Tibial artery (tissue), 4 donors: ENCODE results near the gene GALNT17.

Experiments used
- DNase-seq, 2 donors: peaks; one replicate each; pipeline ENCODE4 v3.0.0-alpha.2; 2019
- H3K27ac ChIP-seq, 2 donors: fragments of 200-600 bp; sonication (generic) in 1 of 2; 1 replicate in 1 of 2; 2 replicates in 1 of 2; pipeline ENCODE4 v1.5.1; 2018 to 2019; ENCODE audit warnings: mild to moderate bottlenecking in 1 of 2
- H3K27me3 ChIP-seq, 2 donors: fragments of 200-600 bp; sonication (generic) in 1 of 2; one replicate each; pipeline versions ENCODE4 v1.5.1 to v1.6.0; 2016 to 2019
- H3K36me3 ChIP-seq, 3 donors: fragments of 200-600 bp; sonication (generic) in 2 of 3; one replicate each; pipeline ENCODE4 v1.5.1; 2016 to 2019; ENCODE audit warnings: mild to moderate bottlenecking in 2 of 3
- H3K4me1 ChIP-seq, 4 donors: fragments of 200-600 bp; sonication (generic) in 2 of 4; 1 replicate in 3 of 4; 2 replicates in 1 of 4; pipeline ENCODE4 v1.5.1; 2016 to 2019
- H3K4me3 ChIP-seq, 2 donors: fragments of 200-600 bp; sonication (generic) in 1 of 2; 1 replicate in 1 of 2; 2 replicates in 1 of 2; pipeline ENCODE4 v1.5.1; 2018 to 2019; ENCODE audit warnings: mild to moderate bottlenecking in 2 of 2
- H3K9me3 ChIP-seq, 3 donors: fragments of 200-600 bp; sonication (generic) in 1 of 3; one replicate each; pipeline ENCODE4 v1.5.1; 2016 to 2019
- CTCF ChIP-seq, 2 experiments: fragments of 200-600 bp in 1 of 2; fragments of 450-650 bp in 1 of 2; IDR thresholded peaks; one replicate each; pipeline ENCODE4 v1.5.1; 2017 to 2019; ENCODE audit warnings: antibody characterized with exemption in 2 of 2, mild to moderate bottlenecking in 1 of 2, moderate library complexity in 1 of 2
- intact Hi-C: fragments of 100-400 bp; cut with DNase I; formaldehyde crosslinking; loops from one replicate; pipeline ENCODE4 v1.15.0; 2023; ENCODE audit warnings: low total_unique reads

Gene GALNT17

GRCh38 chr7:71343892-71344291 is 211.9 kb downstream of the GALNT17 start:
- Histone ChIP-seq H3K4me3 (no peak overlapping the region), H3K36me3 (no peaks in the 10 kb centered on the region), H3K27ac (peak overlapping the region in 1 of 2 donors; percentile 33), H3K9me3 (peaks cover 0 to 6% (median 6%) of the 10 kb centered on the region in 3 donors), H3K4me1 (peaks cover 0 to 12% (median 2%) of the 10 kb centered on the region in 4 donors), H3K27me3 (no peaks in the 10 kb centered on the region)
- TF ChIP-seq CTCF (IDR thresholded peaks at IDR 0.05), result no peak
- DNase-seq, result no peak
- intact Hi-C loops, result no loop called here

DNA sequence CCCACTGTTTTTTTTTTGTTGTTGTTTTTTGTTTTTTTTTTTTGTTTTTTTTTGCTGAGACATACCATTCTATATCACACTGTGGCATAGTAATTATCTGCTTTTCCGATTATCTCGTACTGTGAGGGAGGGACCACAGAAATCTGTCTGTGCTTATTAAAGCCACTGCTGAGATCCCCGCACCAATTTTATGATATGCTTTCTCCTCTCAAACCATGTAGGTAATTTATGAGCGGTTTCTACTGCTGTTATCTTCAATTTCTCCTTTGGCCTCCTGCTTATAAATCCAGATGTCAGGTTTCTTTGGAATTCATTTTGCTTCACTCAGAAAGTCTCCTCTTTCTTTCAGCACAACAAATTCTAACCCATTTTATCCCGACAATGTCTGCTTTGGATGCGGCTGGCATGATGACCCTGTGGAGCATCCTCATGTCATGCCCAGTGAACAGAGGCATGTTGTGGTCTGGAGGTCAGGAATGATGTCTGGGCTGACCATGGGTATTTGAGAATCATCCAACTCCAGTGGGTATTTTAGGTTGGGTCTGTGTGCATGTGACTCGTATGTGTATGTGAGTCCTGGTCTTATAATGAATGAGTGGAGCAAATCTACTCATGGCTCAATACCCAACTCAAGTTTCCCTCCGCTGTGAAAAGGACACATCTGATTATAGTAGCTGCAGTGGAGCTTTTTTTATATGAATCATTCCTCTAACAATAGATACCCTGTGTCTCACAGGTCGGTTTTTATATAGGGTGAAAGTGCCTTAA is 213.4 kb downstream of the GALNT17 start:
- Histone ChIP-seq H3K36me3 (no peaks in the 10 kb centered on the region), H3K4me3 (no peak overlapping the region), H3K9me3 (peaks cover 0 to 6% (median 6%) of the 10 kb centered on the region in 3 donors), H3K4me1 (peaks cover 0 to 25% (median 2%) of the 10 kb centered on the region in 4 donors), H3K27ac (no peak overlapping the region), H3K27me3 (no peaks in the 10 kb centered on the region)
- no peak for TF ChIP-seq CTCF (IDR thresholded peaks at IDR 0.05)
- DNase-seq, result no peak
- intact Hi-C loops, result no loop called here

- no peak for TF ChIP-seq CTCF (IDR thresholded peaks at IDR 0.05)
- no peak for DNase-seq
- intact Hi-C loops, result no loop called here
- no peaks in the 10 kb centered on the region for H3K27me3 ChIP-seq
- H3K36me3 ChIP-seq, result no peaks in the 10 kb centered on the region
- H3K4me3 ChIP-seq, result peak overlapping the region in 1 of 2 donors; percentile 10
- peaks cover 0 to 20% (median 0%) of the 10 kb centered on the region in 4 donors for H3K4me1 ChIP-seq
- no peak overlapping the region for H3K27ac ChIP-seq
- peaks cover 0 to 4% (median 0%) of the 10 kb centered on the region in 3 donors for H3K9me3 ChIP-seq
Observed at GRCh38 chr7:71348821-71349681, 217.1 kb downstream of the GALNT17 start.

DNA sequence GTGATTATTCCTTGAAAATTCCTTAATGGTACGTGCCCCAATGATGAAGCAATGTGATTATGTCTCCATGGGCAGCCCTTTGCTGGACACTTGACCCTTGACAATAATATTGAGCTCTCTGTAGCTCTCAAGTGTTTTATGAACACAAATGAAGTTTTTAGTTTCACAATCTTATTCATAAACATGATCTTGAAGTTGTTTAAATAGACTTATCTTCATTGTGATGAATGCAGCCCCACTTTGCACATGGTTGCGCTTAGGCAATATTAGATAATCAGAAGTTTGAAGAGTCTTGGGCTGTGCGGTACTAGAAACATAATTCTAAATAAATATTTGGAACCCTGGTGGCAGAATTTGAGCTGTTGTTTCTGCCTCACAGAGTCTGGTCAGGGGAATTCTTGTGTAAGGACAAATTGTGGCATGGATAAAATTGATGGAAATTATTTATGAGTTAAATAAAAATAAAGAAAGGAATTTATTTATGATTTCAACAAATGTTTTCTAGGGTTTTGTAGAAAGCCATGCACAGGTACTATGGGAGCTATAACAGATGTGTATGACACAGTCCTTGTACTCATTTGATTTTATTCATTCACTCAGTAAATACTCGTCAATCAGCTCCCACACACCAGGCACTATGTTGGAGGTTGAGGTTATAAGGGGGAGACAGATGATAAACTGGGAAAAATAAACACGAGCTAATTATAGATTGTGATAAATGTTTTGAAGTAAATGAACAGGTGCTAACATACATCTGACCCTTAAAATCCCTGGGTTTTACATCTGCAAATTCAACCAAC is 217.9 kb downstream of the GALNT17 start:
- Histone ChIP-seq H3K4me1 (peaks cover 0 to 19% (median 0%) of the 10 kb centered on the region in 4 donors), H3K27ac (no peak overlapping the region), H3K4me3 (no peak overlapping the region), H3K9me3 (no peaks in the 10 kb centered on the region), H3K27me3 (no peaks in the 10 kb centered on the region), H3K36me3 (no peaks in the 10 kb centered on the region)
- DNase-seq, result no peak
- intact Hi-C loops, result no loop called here
- TF ChIP-seq CTCF (IDR thresholded peaks at IDR 0.05), result no peak

DNA sequence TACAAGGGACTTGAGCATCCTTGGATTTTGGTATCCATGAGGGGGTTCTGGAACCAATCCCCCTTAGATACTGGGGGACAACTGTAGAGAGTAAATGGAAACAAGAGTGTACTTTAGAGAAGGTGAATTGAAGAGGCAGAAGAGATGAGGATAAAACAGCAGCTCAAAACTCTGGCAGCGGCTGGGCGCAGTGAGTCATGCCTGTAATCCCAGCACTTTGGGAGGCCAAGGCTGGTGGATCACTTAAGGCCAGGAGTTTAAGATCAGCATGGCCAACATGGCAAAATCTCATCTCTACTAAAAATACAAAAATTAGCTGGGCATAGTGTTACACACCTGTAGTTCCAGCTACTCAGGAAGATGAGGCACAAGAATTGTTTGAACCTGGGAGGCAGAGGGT is 218.7 kb downstream of the GALNT17 start:
- H3K27me3 ChIP-seq, result no peaks in the 10 kb centered on the region
- TF ChIP-seq CTCF (IDR thresholded peaks at IDR 0.05), result no peak
- DNase-seq, result no peak
- intact Hi-C loops, result no loop called here
- H3K36me3 ChIP-seq, result no peaks in the 10 kb centered on the region
- H3K9me3 ChIP-seq, result no peaks in the 10 kb centered on the region
- H3K27ac ChIP-seq, result no peak overlapping the region
- peaks cover 0 to 19% (median 0%) of the 10 kb centered on the region in 4 donors for H3K4me1 ChIP-seq
- no peak overlapping the region for H3K4me3 ChIP-seq
